H1 (cell line): ENCODE measurements around the gene AGRN. TPM values are rescaled to one million over a fixed set of nuclear protein-coding genes. Genes with fewer than 3 reads are reported as not detected.

Experiments
- CTCF ChIA-PET: fragments of 300-600 bp; sonication (Branson Sonifier 250); formaldehyde crosslinking; loops from one replicate; lab custom pipeline; 2021; ENCODE audit not compliant: partially characterized antibody; lab: Charles Lee
- POLR2A ChIA-PET: fragments of 300-600 bp; sonication (Branson Sonifier 250); formaldehyde crosslinking; loops from one replicate; lab custom pipeline; 2021; ENCODE audit warnings: inconsistent platforms; ENCODE audit not compliant: partially characterized antibody; lab: Charles Lee
- DNase-seq, 2 experiments: peaks; one replicate each; pipeline versions ENCODE4 v3.0.0 to v3.0.0-alpha.2; 2010 to 2022; ENCODE audit warnings: low spot score in 2 of 2, low read depth in 1 of 2, mixed read lengths in 1 of 2
- FAIRE-seq: peaks from 2 replicates; lab custom pipeline; 2011; peaks lifted over from hg19 to GRCh38; lab: Jason Lieb, UNC
- H2AFZ ChIP-seq: 2 replicates; pipeline ENCODE4 v1.8.1; 2012; ENCODE audit warnings: low read length, inconsistent platforms
- H2AK5ac ChIP-seq: 2 replicates; pipeline ENCODE4 v1.6.1; 2013; ENCODE audit warnings: low read depth, low read length
- H2BK120ac ChIP-seq: replicated peaks from 2 replicates; pipeline ENCODE3; 2013; ENCODE audit warnings: low read depth, low read length, inconsistent platforms
- H2BK12ac ChIP-seq: 2 replicates; pipeline ENCODE4 v1.6.1; 2013; ENCODE audit warnings: low read depth, low read length
- H2BK15ac ChIP-seq: 2 replicates; pipeline ENCODE4 v1.6.1; 2013; ENCODE audit warnings: low read length
- H2BK20ac ChIP-seq: 2 replicates; pipeline ENCODE4 v1.6.1; 2013; ENCODE audit warnings: low read length
- H2BK5ac ChIP-seq: 2 replicates; pipeline ENCODE4 v1.6.1; 2013; ENCODE audit warnings: low read depth, low read length
- H3K14ac ChIP-seq: 2 replicates; pipeline ENCODE4 v1.6.1; 2013; ENCODE audit warnings: inconsistent platforms; ENCODE audit not compliant: insufficient read length
- H3K18ac ChIP-seq: 2 replicates; pipeline ENCODE4 v1.6.1; 2013; ENCODE audit warnings: low read length; ENCODE audit errors: extremely low read depth
- H3K23ac ChIP-seq: 2 replicates; pipeline ENCODE4 v1.6.1; 2013; ENCODE audit warnings: inconsistent platforms; ENCODE audit not compliant: insufficient read length
- H3K23me2 ChIP-seq: 2 replicates; pipeline ENCODE4 v1.6.1; 2013; ENCODE audit warnings: low read depth, low read length
- H3K27ac ChIP-seq: 2 replicates; pipeline ENCODE4 v1.6.1; 2011; ENCODE audit warnings: low read depth, low read length, inconsistent platforms
- H3K27me3 ChIP-seq, 4 experiments: replicated peaks in 1 of 4; 1 replicate in 1 of 4; 2 replicates in 3 of 4; pipeline versions ENCODE4 v1.6.1 to v1.8.1; 2011 to 2013; ENCODE audit warnings: low read length in 3 of 4, mild to moderate bottlenecking in 3 of 4, inconsistent platforms in 2 of 4, mixed read lengths in 2 of 4, moderate library complexity in 1 of 4; ENCODE audit not compliant: control insufficient read depth in 3 of 4, insufficient read depth in 3 of 4; ENCODE audit errors: extremely low read depth in 1 of 4
- H3K36me3 ChIP-seq, 4 experiments: 2 replicates each; pipeline versions ENCODE4 v1.6.1 to v1.8.1; 2011 to 2013; ENCODE audit warnings: mild to moderate bottlenecking in 4 of 4, low read length in 3 of 4, moderate library complexity in 2 of 4, control low read depth in 1 of 4, inconsistent platforms in 1 of 4; ENCODE audit not compliant: insufficient read depth in 4 of 4, control insufficient read depth in 2 of 4
- H3K4ac ChIP-seq: replicated peaks from 2 replicates; pipeline ENCODE3; 2013; ENCODE audit warnings: low read length, low read depth, mixed read lengths, inconsistent platforms; ENCODE audit not compliant: insufficient read length
- H3K4me1 ChIP-seq, 4 experiments: replicated peaks in 1 of 4; 1 replicate in 1 of 4; 2 replicates in 3 of 4; pipeline versions ENCODE4 v1.6.1 to v1.8.1; 2011 to 2013; ENCODE audit warnings: low read length in 3 of 4, inconsistent platforms in 2 of 4, mixed read lengths in 1 of 4; ENCODE audit not compliant: insufficient read depth in 4 of 4, control insufficient read depth in 3 of 4
- H3K4me2 ChIP-seq, 2 experiments: 2 replicates each; pipeline versions ENCODE4 v1.6.1 to v1.8.1; 2011 to 2013; ENCODE audit warnings: low read depth in 2 of 2, low read length in 2 of 2, control low read depth in 1 of 2, inconsistent platforms in 1 of 2, mild to moderate bottlenecking in 1 of 2; ENCODE audit not compliant: insufficient read depth in 1 of 2
- H3K4me3 ChIP-seq, 4 experiments: fragments of 200-600, 300-600 bp in 1 of 4; sonication (generic), shearing (Covaris generic), sonication (Bioruptor Twin) in 1 of 4; 2 replicates each; pipeline versions ENCODE4 v1.5.1 to v1.8.1; 2011 to 2016; ENCODE audit warnings: low read length in 4 of 4, low read depth in 3 of 4, control low read depth in 2 of 4, inconsistent platforms in 2 of 4, mild to moderate bottlenecking in 2 of 4, mixed read lengths in 1 of 4, moderate library complexity in 1 of 4; ENCODE audit not compliant: insufficient read depth in 2 of 4; ENCODE audit errors: extremely low read depth in 1 of 4
- H3K56ac ChIP-seq: replicated peaks from 2 replicates; pipeline ENCODE3; 2013; ENCODE audit warnings: low read depth, mild to moderate bottlenecking, mixed read lengths, low read length, inconsistent platforms; ENCODE audit not compliant: insufficient read length
- H3K79me1 ChIP-seq: 2 replicates; pipeline ENCODE4 v1.6.1; 2013; ENCODE audit warnings: low read depth, low read length, control low read depth
- H3K79me2 ChIP-seq, 2 experiments: 2 replicates each; pipeline versions ENCODE4 v1.6.1 to v1.8.1; 2012 to 2013; ENCODE audit warnings: low read length in 2 of 2, mild to moderate bottlenecking in 2 of 2, inconsistent platforms in 1 of 2; ENCODE audit not compliant: insufficient read depth in 2 of 2, control insufficient read depth in 1 of 2
- H3K9ac ChIP-seq, 4 experiments: replicated peaks in 1 of 4; 1 replicate in 1 of 4; 2 replicates in 3 of 4; pipeline versions ENCODE4 v1.6.1 to v1.8.1; 2011 to 2013; ENCODE audit warnings: low read depth in 3 of 4, low read length in 3 of 4, control low read depth in 2 of 4, mild to moderate bottlenecking in 2 of 4, moderate library complexity in 2 of 4, inconsistent platforms in 1 of 4; ENCODE audit errors: extremely low read depth in 1 of 4
- H3K9me3 ChIP-seq, 2 experiments: 2 replicates each; pipeline versions ENCODE4 v1.6.1 to v1.8.1; 2012 to 2013; ENCODE audit warnings: mild to moderate bottlenecking in 2 of 2, moderate library complexity in 2 of 2, control low read depth in 1 of 2, inconsistent platforms in 1 of 2, low read depth in 1 of 2, low read length in 1 of 2, mixed read lengths in 1 of 2; ENCODE audit not compliant: insufficient read depth in 2 of 2
- H4K20me1 ChIP-seq, 2 experiments: replicated peaks in 1 of 2; 2 replicates each; pipeline versions ENCODE3 to v1.8.1; 2011 to 2013; ENCODE audit warnings: inconsistent platforms in 2 of 2, low read length in 2 of 2, mild to moderate bottlenecking in 1 of 2; ENCODE audit not compliant: insufficient read depth in 2 of 2, control insufficient read depth in 1 of 2
- H4K5ac ChIP-seq: 2 replicates; pipeline ENCODE4 v1.6.1; 2013; ENCODE audit warnings: low read length, low read depth, mixed read lengths, inconsistent platforms; ENCODE audit not compliant: insufficient read length
- H4K8ac ChIP-seq: 2 replicates; pipeline ENCODE4 v1.8.0; 2013; ENCODE audit warnings: mild to moderate bottlenecking, moderate library complexity, low read length, inconsistent platforms; ENCODE audit not compliant: insufficient read depth; ENCODE audit errors: extremely low read depth
- H4K91ac ChIP-seq: replicated peaks from 2 replicates; pipeline ENCODE3; 2013; ENCODE audit warnings: low read length, mixed read lengths, inconsistent platforms; ENCODE audit not compliant: insufficient read length
- BACH1 ChIP-seq: IDR thresholded peaks from 2 replicates; pipeline ENCODE4 v1.6.1; 2012; ENCODE audit warnings: low read length, improper control_type of control experiment
- CREB1 ChIP-seq: IDR thresholded peaks from 2 replicates; pipeline ENCODE4 v1.6.1; 2012; ENCODE audit warnings: inconsistent platforms
- GABPA ChIP-seq: IDR thresholded peaks from 2 replicates; pipeline ENCODE4 v1.6.1; 2011; ENCODE audit warnings: mild to moderate bottlenecking, low read length, moderate library complexity, borderline replicate concordance; ENCODE audit not compliant: insufficient read depth
- RAD21 ChIP-seq, 2 experiments: IDR thresholded peaks in 1 of 2; conservative IDR thresholded peaks in 1 of 2; 2 replicates each; pipeline ENCODE4 v1.6.1; 2011; ENCODE audit warnings: low read depth in 2 of 2, low read length in 2 of 2, improper control_type of control experiment in 1 of 2, inconsistent platforms in 1 of 2, mild to moderate bottlenecking in 1 of 2, moderate library complexity in 1 of 2
- SIN3A ChIP-seq, 2 experiments: IDR thresholded peaks in 1 of 2; conservative IDR thresholded peaks in 1 of 2; 2 replicates each; pipeline ENCODE4 v1.6.1; 2011 to 2012; ENCODE audit warnings: low read length in 2 of 2, improper control_type of control experiment in 1 of 2, low read depth in 1 of 2, mild to moderate bottlenecking in 1 of 2
- TBP ChIP-seq: IDR thresholded peaks from 2 replicates; pipeline ENCODE4 v1.6.1; 2011; ENCODE audit warnings: low read depth, low read length, improper control_type of control experiment
- TCF12 ChIP-seq: IDR thresholded peaks from 2 replicates; pipeline ENCODE4 v1.6.1; 2011; ENCODE audit warnings: low read depth, mild to moderate bottlenecking, low read length
- TEAD4 ChIP-seq: IDR thresholded peaks from 2 replicates; pipeline ENCODE4 v1.6.1; 2012; ENCODE audit warnings: low read depth, low read length, inconsistent platforms, mixed read lengths
- WGBS, 2 experiments: shearing (Covaris generic) in 1 of 2; methylation state at CpG; one replicate each; pipeline versions ENCODE4 v1.1.6 to v1.1.7; 2013 to 2015; ENCODE audit warnings: low lambda C conversion rate in 2 of 2, mixed read lengths in 2 of 2, inconsistent platforms in 1 of 2, low coverage in 1 of 2, missing lambda C conversion rate in 1 of 2; ENCODE audit not compliant: insufficient replicate concordance in 2 of 2, insufficient coverage in 1 of 2, insufficient read length in 1 of 2; ENCODE audit errors: extremely low coverage in 1 of 2, missing lambda C conversion rate in 1 of 2; 5-methylcytosine and 5-hydroxymethylcytosine counted together
- polyA plus RNA-seq, 7 experiments: library from polyadenylated mRNA; depleted of rRNA in 3 of 7; stranded (reverse) in 5 of 7; unstranded in 2 of 7; fragments of >200 nt in 5 of 7; fragments of 200-250 nt in 2 of 7; gene quantifications; 1 replicate in 5 of 7; 2 replicates in 1 of 7; 4 replicates in 1 of 7; pipeline versions ENCODE4 v1.2.1 to v1.2.3, GENCODE V29; 2011 to 2013; ENCODE audit warnings: missing spikeins in 2 of 7, mixed read lengths in 2 of 7
- total RNA-seq: library from RNA; stranded (reverse); fragmentation: NEBNext Ultra II Directional; extraction: Animal tissue kit (Norgen Biotek cat#: 25700); gene quantifications from 2 replicates; pipeline ENCODE4 v1.2.1, GENCODE V29; 2021
- TF ChIP-seq, protein P1 (sequence below): IDR thresholded peaks from 2 replicates; pipeline ENCODE4 v1.6.1; 2012; ENCODE audit warnings: inconsistent platforms
- TF ChIP-seq, protein P2 (sequence below), 3 experiments: IDR thresholded peaks; 1 replicate in 2 of 3; 2 replicates in 1 of 3; pipeline versions ENCODE4 v1.5.1 to v1.6.1; 2011; ENCODE audit warnings: low read length in 3 of 3, mild to moderate bottlenecking in 3 of 3, inconsistent platforms in 2 of 3, low read depth in 1 of 3, moderate library complexity in 1 of 3; ENCODE audit not compliant: insufficient read depth in 1 of 3; ENCODE audit errors: control extremely low read depth in 1 of 3

Gene AGRN
- total and polyA plus RNA-seq, 2 of the 8 experiments (the other 6 are each of a cell fraction or from before 2014, with no cell fraction given): 52.3 to 155 TPM

DNA sequence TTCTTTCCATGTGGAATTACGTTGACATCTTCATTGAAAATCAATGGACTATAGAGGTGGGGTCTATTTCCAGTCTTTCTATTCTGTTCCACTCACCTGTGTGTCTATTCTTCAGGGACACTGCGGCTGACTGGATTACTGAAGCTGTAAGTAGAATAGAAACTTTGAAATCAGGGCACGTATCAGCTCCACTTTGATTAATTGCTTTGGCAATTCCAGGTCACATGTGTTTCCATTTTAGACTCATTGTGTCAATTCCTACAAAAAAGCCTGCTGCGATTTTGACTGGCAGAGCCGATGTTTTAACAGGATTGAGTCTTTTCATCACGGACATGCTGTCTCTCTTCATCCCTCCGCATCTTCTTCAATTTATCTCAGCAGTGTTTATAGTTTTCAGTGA, 75.1 kb downstream of the AGRN start:
- Histone ChIP-seq H4K91ac (no peak overlapping the region), H2BK20ac (no peak overlapping the region), H2AFZ (no peak overlapping the region), H2AK5ac (no peak overlapping the region), H3K23me2 (no peaks in the 10 kb centered on the region), H3K27ac (no peak overlapping the region), H2BK5ac (no peak overlapping the region), H3K9ac (no peak overlapping the region), H4K20me1 (no peaks in the 10 kb centered on the region), H2BK15ac (no peak overlapping the region), H3K36me3 (no peaks in the 10 kb centered on the region), H3K4me2 (no peak overlapping the region), H3K27me3 (peaks cover 0 to 2% (median 0%) of the 10 kb centered on the region in 4 experiments; a peak in 1 of 7 replicates), H3K4me1 (no peaks in the 10 kb centered on the region), H3K14ac (no peak overlapping the region), H2BK120ac (no peak overlapping the region), H3K23ac (no peak overlapping the region), H3K9me3 (peaks cover 14 to 24% of the 10 kb centered on the region in 2 experiments), H3K56ac (no peak overlapping the region), H3K18ac (no peak overlapping the region), H3K79me1 (no peaks in the 10 kb centered on the region), H4K8ac (no peak overlapping the region), H3K4me3 (no peak overlapping the region), H3K79me2 (no peaks in the 10 kb centered on the region), H2BK12ac (no peak overlapping the region), H4K5ac (no peak overlapping the region), H3K4ac (no peak overlapping the region)
- ChIA-PET POLR2A (interaction anchor here (0.9 to 1.3 kb wide), 3 partner anchors 9 to 342 kb away, joined by 3 read pairs; no protein-coding TSS in a partner anchor), CTCF (interaction anchor here (0.8 kb wide), 1 partner anchor 111 kb away, joined by 3 read pairs; no protein-coding TSS in a partner anchor)
- FAIRE-seq: no peak
- no peak for DNase-seq
- 96% methylated on average over 7 of the region's 7 CpGs; no CpG with 5 or more reads in 1 of the 2 experiments for WGBS, 2 experiments
- TF ChIP-seq RAD21 (IDR thresholded peaks at IDR 0.05 in 1 of 2, conservative IDR thresholded peaks at IDR 0.05 in 1 of 2; ENCODE audit: low read depth in 2 of 2, low read length in 2 of 2): no peak
- TF ChIP-seq GABPA: no peak
- no peak for TF ChIP-seq TBP
- TF ChIP-seq, protein P1, sequence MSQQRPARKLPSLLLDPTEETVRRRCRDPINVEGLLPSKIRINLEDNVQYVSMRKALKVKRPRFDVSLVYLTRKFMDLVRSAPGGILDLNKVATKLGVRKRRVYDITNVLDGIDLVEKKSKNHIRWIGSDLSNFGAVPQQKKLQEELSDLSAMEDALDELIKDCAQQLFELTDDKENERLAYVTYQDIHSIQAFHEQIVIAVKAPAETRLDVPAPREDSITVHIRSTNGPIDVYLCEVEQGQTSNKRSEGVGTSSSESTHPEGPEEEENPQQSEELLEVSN: no peak
- TF ChIP-seq CREB1: no peak
- no peak for TF ChIP-seq BACH1
- TF ChIP-seq, protein P2, sequence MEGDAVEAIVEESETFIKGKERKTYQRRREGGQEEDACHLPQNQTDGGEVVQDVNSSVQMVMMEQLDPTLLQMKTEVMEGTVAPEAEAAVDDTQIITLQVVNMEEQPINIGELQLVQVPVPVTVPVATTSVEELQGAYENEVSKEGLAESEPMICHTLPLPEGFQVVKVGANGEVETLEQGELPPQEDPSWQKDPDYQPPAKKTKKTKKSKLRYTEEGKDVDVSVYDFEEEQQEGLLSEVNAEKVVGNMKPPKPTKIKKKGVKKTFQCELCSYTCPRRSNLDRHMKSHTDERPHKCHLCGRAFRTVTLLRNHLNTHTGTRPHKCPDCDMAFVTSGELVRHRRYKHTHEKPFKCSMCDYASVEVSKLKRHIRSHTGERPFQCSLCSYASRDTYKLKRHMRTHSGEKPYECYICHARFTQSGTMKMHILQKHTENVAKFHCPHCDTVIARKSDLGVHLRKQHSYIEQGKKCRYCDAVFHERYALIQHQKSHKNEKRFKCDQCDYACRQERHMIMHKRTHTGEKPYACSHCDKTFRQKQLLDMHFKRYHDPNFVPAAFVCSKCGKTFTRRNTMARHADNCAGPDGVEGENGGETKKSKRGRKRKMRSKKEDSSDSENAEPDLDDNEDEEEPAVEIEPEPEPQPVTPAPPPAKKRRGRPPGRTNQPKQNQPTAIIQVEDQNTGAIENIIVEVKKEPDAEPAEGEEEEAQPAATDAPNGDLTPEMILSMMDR (IDR thresholded peaks at IDR 0.05; ENCODE audit: control extremely low read depth in 1 of 3, insufficient read depth in 1 of 3, low read depth in 1 of 3, low read length in 3 of 3): no peak
- no peak for TF ChIP-seq TCF12
- no peak for TF ChIP-seq SIN3A (conservative IDR thresholded peaks at IDR 0.05 in 1 of 2, IDR thresholded peaks at IDR 0.05 in 1 of 2; ENCODE audit: low read depth in 1 of 2, low read length in 2 of 2)
- TF ChIP-seq TEAD4: no peak
